Epithelial cell of prostate (primary cell): Measurements from ENCODE around the gene ENKD1.
A peak's percentile ranks its signal among the peaks of the same experiment; 100 is the strongest.

Experiments used
- DNase-seq: peaks from one replicate; pipeline ENCODE4 v3.0.0-alpha.2; 2011; ENCODE audit warnings: low read depth, low spot score
- H3K27ac ChIP-seq: fragments of 450-650 bp; 2 replicates; pipeline ENCODE4 v1.5.1; 2017; ENCODE audit warnings: mild to moderate bottlenecking

ENKD1 gene

DNA sequence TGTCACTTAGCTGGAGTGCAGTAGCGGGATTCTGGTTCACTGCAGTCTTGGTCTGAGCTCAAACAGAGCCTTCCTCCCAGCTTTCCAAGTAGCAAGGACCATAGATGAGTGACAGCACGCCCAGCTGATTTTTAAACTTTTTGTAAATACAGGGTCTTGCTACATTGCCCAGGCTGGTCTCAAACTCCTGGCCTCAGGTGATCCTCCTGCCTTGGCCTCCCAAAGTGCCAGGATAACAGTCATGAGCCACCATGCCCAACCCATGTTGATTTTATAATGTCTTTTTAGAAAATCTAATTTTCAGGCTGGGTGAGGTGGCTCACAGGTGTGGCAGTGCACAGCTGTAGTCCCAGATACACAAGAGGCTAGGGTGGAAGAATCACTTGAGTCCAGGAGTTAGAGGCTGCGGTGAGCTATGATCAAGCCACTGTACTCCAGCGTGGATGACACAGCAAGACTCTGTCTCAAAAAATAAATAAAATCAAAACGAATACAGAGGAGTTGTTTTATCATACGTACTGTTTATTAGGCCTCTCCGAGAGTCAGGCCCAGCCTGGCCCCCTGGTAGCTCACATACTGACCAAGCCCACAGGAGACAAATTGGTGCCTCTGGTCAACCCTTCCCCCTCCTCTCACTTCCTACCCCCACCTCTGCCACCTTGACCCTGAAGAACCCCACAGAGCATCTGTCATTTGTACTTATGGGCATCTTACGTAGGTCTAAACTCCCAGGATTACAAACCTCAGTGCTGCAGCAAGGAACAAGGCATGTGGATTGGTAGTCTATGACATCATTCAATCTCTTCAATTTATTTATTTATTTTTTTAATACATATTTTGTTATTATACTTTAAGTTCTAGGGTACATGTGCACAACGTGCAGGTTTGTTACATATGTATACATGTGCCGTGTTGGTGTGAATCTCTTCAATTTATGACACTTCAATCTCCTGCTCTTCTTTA, 13.7 kb upstream of the ENKD1 start:
- DNase-seq, result no peak
- H3K27ac ChIP-seq, result no peak overlapping the region

GRCh38 chr16:67678354-67679023, 11.9 kb upstream of the ENKD1 start:
- DNase-seq, result no peak
- H3K27ac ChIP-seq, result no peak overlapping the region

DNA sequence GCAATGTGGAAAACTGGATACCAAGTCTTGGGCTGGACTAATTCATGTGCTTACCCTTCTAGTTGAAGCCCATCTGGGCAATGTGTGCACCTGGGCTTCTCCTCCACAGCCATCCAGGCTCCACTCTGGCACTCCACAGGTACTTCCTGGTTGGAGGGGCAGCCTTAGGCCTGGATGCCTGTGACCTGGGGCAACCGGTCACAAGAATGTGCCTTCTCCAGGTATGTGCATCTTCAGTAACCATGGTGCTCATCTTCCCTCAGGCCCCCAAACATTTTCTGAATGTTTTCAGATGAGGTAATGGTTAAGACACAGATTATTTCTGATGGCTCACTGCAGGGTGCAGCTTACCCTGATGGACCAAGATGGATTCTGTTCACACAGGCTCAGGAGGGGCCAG, 11.2 kb upstream of the ENKD1 start:
- no peak for DNase-seq

GRCh38 chr16:67676939-67677338, 10.4 kb upstream of the ENKD1 start:
- H3K27ac ChIP-seq, result peak overlapping the region; percentile 61
- DNase-seq, result no peak

More for the DNA sequence above, 11.2 kb upstream of the ENKD1 start:
- peak overlapping the region; percentile 61 for H3K27ac ChIP-seq

DNA sequence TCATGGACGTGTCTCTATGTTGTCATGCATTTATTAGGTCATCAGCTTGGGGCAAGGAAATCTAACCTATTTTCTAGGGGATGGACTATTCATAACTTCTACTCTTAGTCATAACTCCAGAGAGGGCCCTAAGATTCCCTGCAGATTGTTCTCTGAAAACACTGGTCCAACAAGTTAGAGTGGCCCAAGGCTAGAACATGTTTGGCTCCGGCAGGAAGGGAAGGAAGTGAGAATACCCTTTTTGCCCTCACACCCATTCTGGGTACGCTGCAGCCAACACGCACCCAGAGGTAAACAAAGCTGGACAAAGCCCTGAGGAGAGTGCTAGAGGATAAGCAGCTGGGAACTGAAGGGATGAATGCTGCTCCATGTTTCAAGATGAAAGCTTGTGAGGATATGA, 10.0 kb upstream of the ENKD1 start:
- no peak for DNase-seq

GRCh38 chr16:67675999-67676398, 9.4 kb upstream of the ENKD1 start:
- peak overlapping the region; percentile 61 for H3K27ac ChIP-seq
- no peak for DNase-seq

More for the DNA sequence above, 10.0 kb upstream of the ENKD1 start:
- H3K27ac ChIP-seq, result peak overlapping the region; percentile 61

DNA sequence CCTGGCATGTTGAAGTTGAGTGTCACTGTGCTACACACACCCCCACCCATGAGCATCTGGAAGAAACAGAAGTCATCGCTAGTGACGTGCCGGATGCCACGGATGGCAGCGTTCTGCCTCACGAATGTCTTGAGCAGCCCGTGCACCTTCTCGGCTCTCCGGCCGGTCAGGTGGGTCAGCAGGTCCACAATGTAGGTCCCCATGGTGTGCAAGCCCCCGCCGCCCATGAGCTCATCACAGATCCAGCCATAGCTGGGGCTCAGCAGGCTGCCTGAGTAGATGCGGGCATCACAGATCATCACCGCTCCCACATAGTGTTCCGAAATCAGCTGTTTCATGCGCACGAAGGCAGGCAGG, 9.0 kb upstream of the ENKD1 start:
- no peak for DNase-seq
- H3K27ac ChIP-seq, result peak overlapping the region; percentile 61

GRCh38 chr16:67674851-67675578, 8.5 kb upstream of the ENKD1 start:
- DNase-seq, result no peak
- H3K27ac ChIP-seq, result no peak overlapping the region

DNA sequence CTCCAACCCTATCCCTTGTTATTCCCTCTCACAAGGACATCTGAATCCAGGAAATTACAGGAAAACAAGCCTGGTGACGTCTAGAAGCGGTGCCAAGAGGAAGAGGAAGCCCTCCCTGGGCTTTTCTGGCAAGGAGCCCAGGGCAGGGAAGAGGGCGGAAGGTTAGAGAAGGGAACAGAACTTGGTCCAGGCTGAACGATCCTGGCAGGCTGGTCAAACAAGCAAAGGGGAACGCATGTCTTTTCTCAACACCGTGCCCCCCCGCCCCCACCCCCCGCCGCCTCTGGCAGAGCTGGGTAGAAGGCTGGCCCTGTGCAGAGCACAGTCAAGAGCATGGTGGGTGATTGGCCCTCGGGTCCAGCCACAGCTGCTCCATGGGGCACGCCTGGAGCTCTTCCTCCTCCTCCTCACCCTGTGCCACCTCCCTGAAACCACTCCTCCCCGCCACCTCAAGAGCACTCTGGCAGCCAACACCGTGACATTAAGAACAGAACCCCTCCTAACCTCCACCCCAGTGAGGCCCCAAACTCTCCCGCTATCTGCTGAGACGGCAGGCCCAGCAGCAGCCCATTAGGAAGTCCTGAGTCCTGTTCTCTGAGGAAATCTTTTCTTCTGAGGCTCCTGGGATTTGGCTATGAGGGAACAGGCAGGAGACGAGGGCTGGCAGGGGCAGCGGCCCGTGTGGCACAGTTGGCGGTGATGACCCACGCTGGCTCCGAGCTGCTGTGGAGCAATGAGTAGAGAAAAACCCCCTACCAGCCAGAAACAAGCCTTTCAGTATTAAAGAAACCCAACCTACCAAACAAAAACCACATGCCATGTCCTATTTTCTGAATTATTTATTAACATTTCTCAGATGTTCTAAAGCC, 7.4 kb upstream of the ENKD1 start:
- no peak for DNase-seq
- peak overlapping the region; percentile 14 for H3K27ac ChIP-seq

DNA sequence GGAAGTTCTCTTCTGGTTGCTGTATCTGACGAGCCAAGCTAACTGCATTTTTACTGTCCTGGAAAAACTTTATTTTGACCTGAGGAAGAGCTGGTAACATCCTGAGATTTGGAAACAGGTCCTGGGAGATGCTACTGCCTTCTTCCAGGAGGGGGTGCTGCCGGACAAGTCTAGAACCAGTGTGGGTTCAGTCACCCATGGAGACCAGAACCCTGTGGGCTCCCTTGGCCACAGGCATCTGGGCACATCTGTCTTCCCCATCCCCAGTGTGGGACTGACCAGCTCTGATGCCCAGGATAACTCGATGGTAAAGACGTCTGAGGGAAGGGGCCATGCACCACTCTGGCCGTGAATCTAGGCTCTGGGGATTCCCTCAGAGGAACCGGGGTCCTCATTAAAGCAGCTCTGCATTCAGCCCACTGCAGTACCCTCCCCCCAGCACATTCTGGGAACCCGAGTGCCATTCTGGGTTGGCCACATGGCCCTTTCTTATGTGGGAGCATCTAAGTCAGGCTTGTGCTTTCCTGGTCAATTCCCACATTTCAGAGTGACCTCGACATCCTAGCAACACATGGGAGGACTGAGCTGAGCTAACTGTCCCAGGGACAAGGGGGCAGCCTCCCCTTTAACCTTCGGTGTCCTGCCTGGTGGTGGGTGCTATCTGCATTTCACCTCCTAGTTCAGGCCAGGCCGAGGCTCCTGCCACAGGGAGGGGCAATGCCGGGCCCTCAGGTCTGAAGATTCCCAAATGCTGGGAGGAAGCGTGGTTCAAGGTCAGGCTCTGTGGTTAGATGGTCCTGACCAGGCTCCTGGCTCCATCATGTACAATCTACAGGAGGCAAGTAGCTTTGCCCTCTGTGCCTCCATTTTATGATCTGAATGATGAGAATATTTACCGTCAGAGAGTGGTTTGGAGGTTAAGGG, 6.5 kb upstream of the ENKD1 start:
- H3K27ac ChIP-seq, result peak overlapping the region; percentile 14
- DNase-seq, result no peak

DNA sequence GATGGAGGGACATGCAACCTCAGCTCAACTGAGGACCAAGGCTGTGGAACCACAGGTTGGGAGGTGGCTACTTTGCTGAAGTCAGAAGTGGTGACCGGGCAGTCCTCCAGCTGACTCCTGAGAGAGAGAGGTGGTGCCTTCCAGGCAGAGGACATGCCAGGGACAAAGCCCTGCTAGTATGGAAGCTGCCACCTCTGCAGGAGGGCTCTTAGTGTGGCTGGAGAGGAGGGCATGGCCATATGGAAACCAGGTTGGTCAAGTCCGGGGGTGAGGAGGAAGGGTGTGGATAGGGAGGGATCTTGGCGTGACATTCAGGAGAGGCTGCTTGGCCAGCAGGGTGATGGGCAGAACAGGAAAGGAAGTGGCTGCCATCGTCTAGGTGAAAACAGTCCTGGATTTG, 5.8 kb upstream of the ENKD1 start:
- DNase-seq, result no peak
- no peak overlapping the region for H3K27ac ChIP-seq

DNA sequence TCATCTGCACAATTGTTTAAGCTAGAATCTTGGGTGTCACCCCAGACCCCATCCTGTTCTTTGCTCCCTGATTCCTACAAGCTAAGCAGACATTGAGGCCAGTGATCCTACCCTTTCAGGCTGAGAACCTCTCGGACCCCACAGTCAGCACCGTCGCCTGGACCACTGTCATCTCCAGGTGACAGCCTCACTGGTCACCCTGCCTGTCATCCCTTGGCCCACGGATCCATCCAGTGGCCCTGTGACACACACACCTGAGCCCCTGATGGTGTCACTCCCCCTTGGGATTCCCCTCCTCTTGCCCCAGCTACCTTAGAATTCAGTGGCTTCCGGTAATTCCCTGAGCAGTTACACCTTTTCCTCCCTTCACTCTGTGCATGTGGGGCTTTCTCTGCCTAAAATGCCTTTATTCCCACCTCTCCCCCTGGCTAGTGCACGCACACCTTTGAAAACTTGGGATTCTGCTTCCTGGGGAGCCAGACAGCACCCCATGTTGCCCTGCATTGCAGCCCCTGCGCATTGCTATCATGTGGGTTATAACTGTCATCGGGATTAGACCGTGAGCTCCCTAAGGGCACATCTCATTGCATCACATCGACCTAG, 3.0 kb upstream of the ENKD1 start:
- DNase-seq, result no peak
- H3K27ac ChIP-seq, result no peak overlapping the region

DNA sequence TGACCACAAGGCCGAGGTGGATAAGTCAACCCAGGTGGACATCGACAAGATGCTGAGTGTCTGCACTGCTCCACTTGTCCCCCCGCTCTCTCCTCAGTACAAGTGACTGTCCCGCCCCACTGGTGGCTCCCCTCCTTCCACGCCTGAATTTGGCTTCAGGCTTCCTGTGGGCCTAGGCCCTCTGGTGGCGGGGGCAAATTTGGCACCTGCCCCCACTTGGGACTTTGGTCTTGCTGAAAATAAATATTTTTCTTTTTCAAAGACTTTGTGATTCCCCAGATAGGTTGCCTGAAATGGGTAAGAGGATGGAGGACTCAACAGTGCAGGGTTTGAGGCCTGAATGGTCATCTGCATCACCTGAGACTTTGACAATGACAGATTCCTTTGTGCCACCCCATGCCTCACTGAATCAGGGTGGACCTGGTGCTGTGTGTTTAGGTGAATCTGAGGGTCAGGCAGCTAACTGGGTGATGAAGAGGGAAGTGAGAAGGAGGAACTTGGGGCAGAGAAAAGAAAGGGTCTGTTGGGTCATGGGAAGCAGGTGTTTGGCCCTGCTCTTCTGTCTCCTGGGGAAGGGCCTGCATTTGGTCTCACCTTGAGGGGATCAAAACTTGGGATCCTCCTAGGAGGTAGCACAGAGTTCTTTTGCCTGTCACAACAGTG, 2.1 kb upstream of the ENKD1 start:
- no peak overlapping the region for H3K27ac ChIP-seq
- no peak for DNase-seq

- H3K27ac ChIP-seq, result no peak overlapping the region
Observed at GRCh38 chr16:67667817-67668494, 1.4 kb upstream of the ENKD1 start.

DNA sequence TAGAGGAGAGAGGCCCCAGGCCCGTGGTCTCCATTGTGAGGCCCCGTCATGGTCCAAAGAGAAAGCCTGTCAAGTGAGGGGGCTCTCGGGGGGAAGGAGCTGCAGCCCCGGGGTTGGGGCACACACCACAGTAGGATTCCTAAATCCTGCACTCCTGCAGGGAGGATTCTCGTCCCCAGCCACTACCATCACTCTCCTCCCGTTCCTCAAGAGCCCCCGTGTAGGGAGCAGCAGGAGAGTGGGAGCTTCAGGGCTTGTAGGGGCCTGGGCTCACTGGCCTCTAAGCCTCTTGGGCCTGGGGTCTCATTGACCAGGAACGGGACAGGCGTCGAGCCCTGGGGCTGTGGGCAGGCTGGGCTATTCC, 885 bp upstream of the ENKD1 start:
- no peak for DNase-seq

More at GRCh38 chr16:67667817-67668494, 1.4 kb upstream of the ENKD1 start:
- DNase-seq, result no peak

GRCh38 chr16:67666032-67666551, 458 bp downstream of the ENKD1 start:
- no peak for DNase-seq
- H3K27ac ChIP-seq, result no peak overlapping the region

More for the DNA sequence above, 885 bp upstream of the ENKD1 start:
- no peak overlapping the region for H3K27ac ChIP-seq

DNA sequence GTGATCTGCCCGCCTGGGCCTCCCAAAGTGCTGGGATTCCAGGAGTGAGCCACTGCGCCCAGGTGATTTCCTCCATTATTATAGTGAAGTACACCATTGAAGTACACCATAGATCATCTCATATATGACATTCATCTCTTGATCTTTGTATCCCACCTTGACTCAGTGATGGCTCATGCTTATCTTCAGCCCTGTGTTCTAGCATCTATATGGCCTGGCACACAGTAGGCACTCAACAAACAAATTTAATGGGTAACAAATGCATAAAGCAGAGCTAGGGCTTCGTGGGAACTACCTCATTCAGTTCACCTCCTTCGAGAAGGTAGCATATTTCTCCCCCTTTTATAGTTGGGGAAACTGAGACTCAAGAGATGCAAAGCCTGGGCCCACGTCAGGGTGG, 952 bp downstream of the ENKD1 start:
- no peak overlapping the region for H3K27ac ChIP-seq
- no peak for DNase-seq
